Gastroesophageal sphincter (tissue), 3 donors: Measurements from ENCODE around the gene LAMA5.

Experiments
- CTCF ChIP-seq, 4 experiments: fragments of 200-600 bp in 2 of 4; fragments of 450-650 bp in 2 of 4; sonication (generic) in 1 of 4; IDR thresholded peaks; one replicate each; pipeline ENCODE4 v1.5.1; 2017 to 2019; ENCODE audit warnings: antibody characterized with exemption in 4 of 4, mild to moderate bottlenecking in 2 of 4, moderate library complexity in 2 of 4
- POLR2A ChIP-seq, 2 donors: fragments of 450-650 bp; IDR thresholded peaks; one replicate each; pipeline ENCODE4 v1.6.1; 2017; ENCODE audit warnings: antibody characterized with exemption in 2 of 2, mild to moderate bottlenecking in 2 of 2, moderate library complexity in 1 of 2

GRCh38 chr20:62396367-62397239 lies 29.5 kb upstream of the LAMA5 start:
- TF ChIP-seq CTCF (IDR thresholded peaks at IDR 0.05) (no peak), POLR2A (IDR thresholded peaks at IDR 0.05) (no peak)
